GM13976 (cell line): ENCODE data around the gene PAQR9.

ENCODE experiments used
- DNase-seq: peaks from one replicate; pipeline ENCODE4 v3.0.0; 2012; ENCODE audit warnings: low spot score
- in situ Hi-C: fragments of 300-500 bp; cut with MboI; formaldehyde crosslinking; loops from one replicate; pipeline ENCODE4 v1.12.0; 2022; ENCODE audit warnings: low sequenced_read_pairs, mixed read lengths, inconsistent platforms; ENCODE audit not compliant: unreplicated experiment
- TF ChIP-seq, protein P1 (sequence below): IDR thresholded peaks from 2 replicates; pipeline ENCODE4 v1.5.1; 2012; ENCODE audit warnings: borderline replicate concordance, mild to moderate bottlenecking; ENCODE audit not compliant: insufficient read depth; ENCODE audit errors: extremely low read depth, missing control alignments, control extremely low read depth

PAQR9 gene, protein sequence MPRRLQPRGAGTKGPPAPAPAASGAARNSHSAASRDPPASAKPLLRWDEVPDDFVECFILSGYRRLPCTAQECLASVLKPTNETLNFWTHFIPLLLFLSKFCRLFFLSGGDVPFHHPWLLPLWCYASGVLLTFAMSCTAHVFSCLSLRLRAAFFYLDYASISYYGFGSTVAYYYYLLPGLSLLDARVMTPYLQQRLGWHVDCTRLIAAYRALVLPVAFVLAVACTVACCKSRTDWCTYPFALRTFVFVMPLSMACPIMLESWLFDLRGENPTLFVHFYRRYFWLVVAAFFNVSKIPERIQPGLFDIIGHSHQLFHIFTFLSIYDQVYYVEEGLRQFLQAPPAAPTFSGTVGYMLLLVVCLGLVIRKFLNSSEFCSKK

DNA sequence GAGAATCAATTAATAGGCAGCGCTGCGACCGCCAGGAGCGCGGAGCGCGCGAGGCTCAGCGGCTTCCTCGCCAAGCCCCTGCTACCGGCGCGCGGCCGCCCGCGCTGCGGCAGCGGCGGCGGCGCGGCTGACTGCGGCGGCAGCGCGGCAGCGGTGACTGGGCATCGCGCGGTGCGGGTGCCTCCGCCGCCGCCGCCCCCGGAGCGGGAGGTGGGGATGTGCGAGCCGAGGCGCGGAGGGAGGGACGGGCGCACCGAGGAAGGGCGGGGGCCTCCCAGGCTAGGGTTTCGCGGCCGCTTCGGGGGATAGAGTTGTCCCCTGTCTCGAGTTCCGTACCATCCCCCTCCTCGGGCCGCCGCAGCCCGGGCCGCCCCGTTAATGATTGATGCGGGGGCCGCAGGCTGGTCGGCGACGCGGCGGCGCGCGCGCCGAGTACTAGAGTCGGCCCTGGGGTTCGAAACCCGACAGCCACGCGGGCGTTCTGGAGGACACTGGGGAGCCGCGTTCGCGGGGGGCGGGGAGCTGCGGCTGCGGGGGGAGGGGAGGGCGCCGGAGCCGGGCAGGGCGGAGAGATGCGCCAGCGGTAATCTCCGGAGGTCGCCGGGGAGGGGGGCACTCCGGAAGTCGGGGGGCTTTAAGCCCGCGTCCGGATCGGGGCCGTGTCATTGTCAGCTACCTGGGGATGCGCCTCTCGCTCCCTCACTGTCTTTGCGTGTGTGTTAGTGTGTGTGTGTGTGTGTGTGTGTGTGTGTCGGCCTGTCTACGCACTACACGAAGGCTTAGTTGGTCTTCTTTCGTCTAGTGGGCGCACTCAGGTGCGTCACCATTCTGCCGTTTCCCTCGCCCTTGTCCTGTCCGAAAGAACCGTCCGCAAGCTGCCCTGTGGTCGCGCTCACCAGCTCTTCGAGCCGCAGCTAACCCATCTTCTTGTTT lies at the start of gene PAQR9:
PAQR9 (minus strand) TSS at position 159 of the 933 bp plus-strand sequence. CDS start 338 bp downstream, outside the sequence.
- peak; percentile 59 for DNase-seq
- TF ChIP-seq, protein P1, sequence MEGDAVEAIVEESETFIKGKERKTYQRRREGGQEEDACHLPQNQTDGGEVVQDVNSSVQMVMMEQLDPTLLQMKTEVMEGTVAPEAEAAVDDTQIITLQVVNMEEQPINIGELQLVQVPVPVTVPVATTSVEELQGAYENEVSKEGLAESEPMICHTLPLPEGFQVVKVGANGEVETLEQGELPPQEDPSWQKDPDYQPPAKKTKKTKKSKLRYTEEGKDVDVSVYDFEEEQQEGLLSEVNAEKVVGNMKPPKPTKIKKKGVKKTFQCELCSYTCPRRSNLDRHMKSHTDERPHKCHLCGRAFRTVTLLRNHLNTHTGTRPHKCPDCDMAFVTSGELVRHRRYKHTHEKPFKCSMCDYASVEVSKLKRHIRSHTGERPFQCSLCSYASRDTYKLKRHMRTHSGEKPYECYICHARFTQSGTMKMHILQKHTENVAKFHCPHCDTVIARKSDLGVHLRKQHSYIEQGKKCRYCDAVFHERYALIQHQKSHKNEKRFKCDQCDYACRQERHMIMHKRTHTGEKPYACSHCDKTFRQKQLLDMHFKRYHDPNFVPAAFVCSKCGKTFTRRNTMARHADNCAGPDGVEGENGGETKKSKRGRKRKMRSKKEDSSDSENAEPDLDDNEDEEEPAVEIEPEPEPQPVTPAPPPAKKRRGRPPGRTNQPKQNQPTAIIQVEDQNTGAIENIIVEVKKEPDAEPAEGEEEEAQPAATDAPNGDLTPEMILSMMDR, result no peak
- in situ Hi-C loops, result no loop called here

DNA sequence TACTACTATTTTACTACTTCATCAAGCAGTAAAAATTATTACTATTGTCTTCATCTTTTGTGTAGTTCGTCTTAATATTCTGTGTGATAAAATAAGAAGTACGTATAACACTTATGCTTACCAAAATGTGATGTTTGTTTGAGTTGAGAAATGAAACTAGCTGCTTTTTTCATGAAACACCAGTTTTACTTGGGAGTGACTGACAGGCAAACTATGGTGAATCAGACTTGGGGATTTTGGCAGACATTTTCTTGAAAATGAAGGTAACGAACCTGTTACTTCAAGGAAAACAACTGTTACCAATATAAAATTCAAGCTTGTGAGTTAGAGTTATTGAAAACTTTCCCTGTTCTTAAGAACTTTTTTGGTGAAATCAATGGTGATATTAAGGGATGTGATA lies 48.2 kb upstream of the PAQR9 start:
- DNase-seq, result no peak
- in situ Hi-C loops, result no loop called here
- TF ChIP-seq, protein P1, result no peak

DNA sequence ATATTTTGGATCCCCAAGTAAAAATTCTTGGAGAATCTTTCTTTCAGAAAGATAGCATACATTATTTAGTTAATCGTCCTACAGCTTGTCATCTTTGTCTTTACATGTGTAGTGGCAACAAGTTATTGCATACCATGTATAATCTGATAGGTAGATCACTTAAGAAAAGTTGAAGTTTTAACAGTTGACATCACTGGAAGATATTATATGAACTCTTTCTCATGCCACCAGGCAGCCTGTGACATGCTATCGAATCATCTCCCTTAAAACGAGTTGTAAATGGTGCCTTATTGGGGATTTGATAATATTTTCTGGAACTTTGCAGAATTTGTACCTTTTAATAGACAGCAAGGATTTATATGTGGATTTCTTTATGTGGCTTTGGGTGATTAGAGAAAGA lies 46.5 kb upstream of the PAQR9 start:
- in situ Hi-C loops, result no loop called here
- TF ChIP-seq, protein P1, result no peak
- DNase-seq, result no peak

DNA sequence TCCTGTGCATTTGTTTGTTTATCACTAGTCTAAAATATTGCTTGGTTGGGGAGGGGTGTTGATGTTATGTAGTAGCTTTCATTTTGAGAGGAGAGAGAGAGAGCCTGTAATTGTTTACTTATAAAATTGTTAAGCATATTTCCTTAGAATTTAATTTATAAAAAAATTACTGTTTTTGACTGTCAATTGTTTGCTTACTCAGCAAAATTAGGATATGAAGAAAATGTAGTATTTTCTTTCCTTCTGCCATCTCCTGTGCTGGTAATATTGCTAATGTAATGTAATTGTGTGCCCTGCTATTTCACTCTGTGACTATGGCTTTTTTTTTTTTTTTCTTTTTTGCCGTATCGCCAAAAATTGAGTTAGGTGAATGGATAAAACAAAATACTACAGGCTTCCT lies 41.3 kb upstream of the PAQR9 start:
- no peak for DNase-seq
- in situ Hi-C loops, result no loop called here
- TF ChIP-seq, protein P1, result no peak

DNA sequence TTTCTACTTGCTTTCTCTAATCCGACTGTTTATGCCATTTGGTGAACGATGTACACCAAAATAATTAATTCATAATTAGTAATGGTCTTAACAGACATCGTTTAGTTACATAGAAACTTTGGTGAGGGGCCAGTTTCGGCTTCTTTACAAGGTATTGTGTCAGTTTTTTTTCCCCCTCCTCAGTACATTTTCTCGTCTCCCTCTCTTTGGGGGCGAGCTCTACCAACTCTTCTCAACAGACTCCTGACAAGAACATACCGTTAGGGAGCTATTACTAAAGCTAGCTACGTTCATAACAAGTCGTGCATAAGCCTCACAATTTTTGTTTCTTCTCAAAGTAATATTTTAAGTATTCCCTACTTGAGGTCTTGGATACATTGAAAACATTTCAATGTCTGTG lies 39.3 kb upstream of the PAQR9 start:
- DNase-seq, result no peak
- TF ChIP-seq, protein P1, result no peak
- in situ Hi-C loops, result no loop called here

DNA sequence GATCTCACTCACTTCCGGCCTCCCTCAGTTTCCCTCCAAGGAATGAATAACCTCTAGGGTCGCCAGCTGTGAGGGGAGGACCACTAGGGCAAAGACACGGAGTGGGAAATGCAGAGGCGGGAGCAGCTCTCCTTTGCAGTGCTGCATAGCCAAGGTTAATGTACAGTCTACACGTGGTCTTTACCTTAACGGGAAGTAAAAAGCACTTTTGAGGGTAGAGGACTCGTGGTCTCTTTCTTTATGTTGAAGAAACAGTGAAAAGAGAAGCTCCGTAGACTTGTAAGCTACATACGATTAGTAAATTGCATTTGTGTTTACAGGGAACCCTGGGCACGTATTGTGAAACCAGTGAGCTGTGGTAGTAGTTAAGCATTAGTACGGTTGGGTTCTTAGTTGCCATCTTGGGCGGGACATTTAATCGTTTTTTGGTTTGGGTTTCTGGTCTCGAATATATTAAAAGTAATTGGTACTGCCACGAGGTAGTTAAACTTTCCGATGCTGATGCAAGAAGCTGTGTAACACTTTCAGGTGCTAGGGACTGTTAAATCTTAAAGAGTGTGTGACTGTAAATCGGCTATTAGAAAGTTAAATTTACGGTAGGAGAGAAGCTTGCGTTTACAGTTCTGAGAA lies 38.7 kb upstream of the PAQR9 start:
- in situ Hi-C loops, result no loop called here
- TF ChIP-seq, protein P1, result no peak
- DNase-seq, result peak; percentile 47
